B cell (primary cell): ENCODE data around the gene COL17A1. TPM values are rescaled to one million over a fixed set of nuclear protein-coding genes. Genes with fewer than 3 reads are reported as not detected.

Experiments
- ATAC-seq: fragments of 200-7000 bp; cut with Tn5 transposase; one replicate; pipeline ENCODE4 v1.10.0; 2021; ENCODE audit warnings: low read depth, mild to moderate bottlenecking, moderate number of reproducible peaks, moderate library complexity
- CTCF ChIA-PET: fragments of 350-600 bp; sonication (Branson Sonifier 250); formaldehyde crosslinking; loops from one replicate; lab custom pipeline; 2021; ENCODE audit warnings: antibody characterized with exemption, inconsistent platforms; lab: Charles Lee
- POLR2A ChIA-PET: fragments of 350-600 bp; sonication (Branson Sonifier 250); formaldehyde crosslinking; loops from one replicate; lab custom pipeline; 2021; ENCODE audit warnings: antibody characterized with exemption; lab: Charles Lee
- DNase-seq: peaks from one replicate; pipeline ENCODE4 v3.0.0; 2013
- H2AFZ ChIP-seq: 2 replicates; pipeline ENCODE4 v1.6.1; 2012; ENCODE audit warnings: mild to moderate bottlenecking, low read depth, low read length; ENCODE audit not compliant: insufficient read depth, poor library complexity, severe bottlenecking
- H3K27ac ChIP-seq, 2 donors: 1 replicate in 1 of 2; 2 replicates in 1 of 2; pipeline ENCODE4 v1.5.1; 2012 to 2013; ENCODE audit warnings: low read length in 2 of 2, mild to moderate bottlenecking in 2 of 2, moderate library complexity in 1 of 2
- H3K27me3 ChIP-seq, 4 experiments: fragments of 200-600 bp in 1 of 4; sonication (generic) in 1 of 4; replicated peaks in 1 of 4; 1 replicate in 2 of 4; 2 replicates in 2 of 4; pipeline versions ENCODE4 v1.6.1 to v1.7.0; 2013 to 2016; ENCODE audit warnings: low read length in 3 of 4, mild to moderate bottlenecking in 2 of 4, mixed read lengths in 1 of 4, moderate library complexity in 1 of 4; ENCODE audit not compliant: insufficient read depth in 4 of 4, control insufficient read depth in 3 of 4; ENCODE audit errors: control extremely low read depth in 1 of 4
- H3K36me3 ChIP-seq, 2 experiments: replicated peaks in 1 of 2; 1 replicate in 1 of 2; 2 replicates in 1 of 2; pipeline versions ENCODE4 v1.6.1 to v1.7.1; 2013; ENCODE audit warnings: low read length in 1 of 2; ENCODE audit not compliant: insufficient read depth in 2 of 2, control insufficient read depth in 1 of 2; ENCODE audit errors: control extremely low read depth in 1 of 2, extremely low read depth in 1 of 2
- H3K4me1 ChIP-seq, 2 donors: fragments of 200-600 bp in 1 of 2; sonication (generic) in 1 of 2; 1 replicate in 1 of 2; 2 replicates in 1 of 2; pipeline versions ENCODE4 v1.5.1 to v1.6.1; 2013 to 2017; ENCODE audit warnings: low read length in 2 of 2; ENCODE audit not compliant: control insufficient read depth in 2 of 2, insufficient read depth in 2 of 2
- H3K4me2 ChIP-seq: replicated peaks from 2 replicates; pipeline ENCODE3; 2012; ENCODE audit warnings: mild to moderate bottlenecking, low read depth, low read length; ENCODE audit not compliant: poor library complexity, severe bottlenecking
- H3K4me3 ChIP-seq, 5 experiments: fragments of 200-600 bp in 1 of 5; sonication (generic) in 1 of 5; 1 replicate in 3 of 5; 2 replicates in 2 of 5; pipeline versions ENCODE4 v1.5.1 to v1.7.0; 2011 to 2016; ENCODE audit warnings: low read length in 4 of 5, mild to moderate bottlenecking in 4 of 5, low read depth in 2 of 5, control low read depth in 1 of 5, moderate library complexity in 1 of 5; ENCODE audit not compliant: insufficient read depth in 1 of 5; ENCODE audit errors: control extremely low read depth in 1 of 5, extremely low read depth in 1 of 5
- H3K79me2 ChIP-seq: fragments of 200-600 bp; sonication (generic); one replicate; pipeline ENCODE4 v1.6.0; 2016; ENCODE audit warnings: low read length; ENCODE audit not compliant: control insufficient read depth, insufficient read depth
- H3K9ac ChIP-seq: fragments of 200-600 bp; sonication (generic); 2 replicates; pipeline ENCODE4 v1.6.1; 2017; ENCODE audit warnings: mild to moderate bottlenecking, low read length, moderate library complexity
- H3K9me3 ChIP-seq, 3 donors: one replicate each; pipeline versions ENCODE4 v1.6.1 to v1.7.1; 2013; ENCODE audit warnings: low read length in 2 of 3; ENCODE audit not compliant: control insufficient read depth in 2 of 3, insufficient read depth in 1 of 3; ENCODE audit errors: control extremely low read depth in 1 of 3
- H4K20me1 ChIP-seq: 2 replicates; pipeline ENCODE4 v1.6.0; 2012; ENCODE audit warnings: mild to moderate bottlenecking, low read length; ENCODE audit not compliant: insufficient read depth, control insufficient read depth, poor library complexity, severe bottlenecking
- H3K27ac Mint-ChIP-seq: one replicate; pipeline ENCODE4 v1.8.0; 2021; ENCODE audit warnings: mixed read lengths
- H3K27me3 Mint-ChIP-seq: one replicate; pipeline ENCODE4 v1.8.0; 2021; ENCODE audit warnings: mixed read lengths
- H3K4me1 Mint-ChIP-seq: one replicate; pipeline ENCODE4 v1.8.0; 2021; ENCODE audit warnings: mixed read lengths
- H3K4me3 Mint-ChIP-seq: one replicate; pipeline ENCODE4 v1.8.0; 2021; ENCODE audit warnings: mixed read lengths
- H3K9me3 Mint-ChIP-seq: one replicate; pipeline ENCODE4 v1.8.0; 2022; ENCODE audit warnings: mixed read lengths; ENCODE audit not compliant: insufficient read depth
- CTCF ChIP-seq: fragments of 200-600 bp; IDR thresholded peaks from one replicate; pipeline ENCODE4 v1.8.0; 2022; ENCODE audit warnings: antibody characterized with exemption, mild to moderate bottlenecking
- EZH2 ChIP-seq: IDR thresholded peaks from 2 replicates; pipeline ENCODE4 v1.6.1; 2012; ENCODE audit warnings: borderline replicate concordance, low read depth, mild to moderate bottlenecking, moderate library complexity, low read length; ENCODE audit not compliant: insufficient read depth, poor library complexity, severe bottlenecking
- WGBS: methylation state at CpG from one replicate; pipeline ENCODE4 v1.1.5; 2013; ENCODE audit warnings: missing lambda C conversion rate; ENCODE audit not compliant: insufficient coverage; 5-methylcytosine and 5-hydroxymethylcytosine counted together
- intact Hi-C: fragments of 100-400 bp; cut with micrococcal nuclease; formaldehyde crosslinking; loops from one replicate; pipeline ENCODE4 v1.10.0; 2022
- polyA plus RNA-seq: library from polyadenylated mRNA; depleted of rRNA; stranded (reverse); fragments of >200 nt; gene quantifications from 2 replicates; pipeline ENCODE4 v1.2.3, GENCODE V29; 2012
- total RNA-seq, 2 donors: library from RNA; stranded (reverse); fragments of 120-200 nt in 1 of 2; gene quantifications; 1 replicate in 1 of 2; 2 replicates in 1 of 2; pipeline versions ENCODE4 v1.2.3 to v1.2.4, GENCODE V29; 2013 to 2022

COL17A1 gene
- total and polyA plus RNA-seq, 2 donors (not counting 1 experiment from before 2014, with no cell fraction given): not detected

- 100% methylated on average over 1 of the region's 2 CpGs for WGBS
- POLR2A ChIA-PET: no interaction called here
- H2AFZ ChIP-seq: no peak overlapping the region
Measured at GRCh38 chr10:104104926-104105325, 19.2 kb upstream of the COL17A1 start.

GRCh38 chr10:104104418-104104817 lies 18.7 kb upstream of the COL17A1 start:
- Mint-ChIP-seq H3K9me3 (no peaks in the 10 kb centered on the region), H3K4me1 (no peaks in the 10 kb centered on the region), H3K27ac (no peak overlapping the region), H3K27me3 (no peaks in the 10 kb centered on the region), H3K4me3 (no peak overlapping the region)
- H3K27ac ChIP-seq: no peak overlapping the region
- H3K4me2 ChIP-seq: no peak overlapping the region
- H3K4me1 ChIP-seq: no peaks in the 10 kb centered on the region
- ChIA-PET POLR2A (no interaction called here), CTCF (interaction anchor here (0.7 kb wide), 1 partner anchor 187 kb away, joined by 3 read pairs; no protein-coding TSS in a partner anchor)
- H4K20me1 ChIP-seq: no peaks in the 10 kb centered on the region
- no peaks in the 10 kb centered on the region for H3K79me2 ChIP-seq
- no peaks in the 10 kb centered on the region for H3K9me3 ChIP-seq
- H2AFZ ChIP-seq: no peak overlapping the region
- H3K36me3 ChIP-seq: no peaks in the 10 kb centered on the region
- ATAC-seq (no peak), DNase-seq (no peak)
- intact Hi-C loops: no loop called here
- peaks cover 0 to 4% (median 1%) of the 10 kb centered on the region in 4 experiments for H3K27me3 ChIP-seq
- no CpG with 5 or more reads among the region's 1 CpG for WGBS
- H3K9ac ChIP-seq: no peak overlapping the region
- no peak overlapping the region for H3K4me3 ChIP-seq
- TF ChIP-seq EZH2 (no peak), CTCF (no peak)

More at GRCh38 chr10:104104926-104105325, 19.2 kb upstream of the COL17A1 start:
- H3K9me3 Mint-ChIP-seq: no peaks in the 10 kb centered on the region
- Histone ChIP-seq H4K20me1 (no peaks in the 10 kb centered on the region), H3K36me3 (no peaks in the 10 kb centered on the region), H3K27me3 (peaks cover 0 to 4% (median 1%) of the 10 kb centered on the region in 4 experiments), H3K9me3 (no peaks in the 10 kb centered on the region), H3K79me2 (no peaks in the 10 kb centered on the region), H3K4me1 (no peaks in the 10 kb centered on the region), H3K4me3 (no peak overlapping the region), H3K27ac (no peak overlapping the region), H3K4me2 (no peak overlapping the region), H3K9ac (no peak overlapping the region)
- H3K27me3 Mint-ChIP-seq: peaks cover 4% of the 10 kb centered on the region
- ATAC-seq (no peak), DNase-seq (no peak)
- H3K4me1 Mint-ChIP-seq: no peaks in the 10 kb centered on the region
- intact Hi-C loops: no loop called here
- no peak overlapping the region for H3K4me3 Mint-ChIP-seq
- TF ChIP-seq CTCF (no peak), EZH2 (no peak)
- CTCF ChIA-PET: interaction anchor here (0.7 kb wide), 1 partner anchor 187 kb away, joined by 3 read pairs; no protein-coding TSS in a partner anchor
- H3K27ac Mint-ChIP-seq: no peak overlapping the region
